Lung (tissue), 12 donors: ENCODE measurements around the gene PTGDS. TPM values are rescaled to one million over a fixed set of nuclear protein-coding genes. Genes with fewer than 3 reads are reported as not detected.

Experiments
- ATAC-seq: fragments of 200-7000 bp; cut with Tn5 transposase; one replicate; pipeline ENCODE4 v1.9.1; 2020; ENCODE audit warnings: moderate number of reproducible peaks; ENCODE audit not compliant: insufficient read depth, low FRiP score
- DNase-seq, 3 donors: peaks; one replicate each; pipeline ENCODE4 v3.0.0-alpha.2; 2013 to 2017
- H3K27ac ChIP-seq, 2 donors: one replicate each; pipeline ENCODE4 v1.5.1; 2013; ENCODE audit warnings: mild to moderate bottlenecking in 2 of 2, moderate library complexity in 2 of 2, control low read depth in 1 of 2, inconsistent platforms in 1 of 2, low read depth in 1 of 2, low read length in 1 of 2
- H3K27me3 ChIP-seq, 3 donors: one replicate each; pipeline ENCODE4 v1.5.1; 2013; ENCODE audit warnings: low read length in 2 of 3; ENCODE audit not compliant: control insufficient read depth in 3 of 3, insufficient read depth in 3 of 3
- H3K36me3 ChIP-seq, 4 donors: one replicate each; pipeline ENCODE4 v1.5.1; 2013; ENCODE audit warnings: low read length in 4 of 4, mild to moderate bottlenecking in 1 of 4, moderate library complexity in 1 of 4; ENCODE audit not compliant: control insufficient read depth in 4 of 4, insufficient read depth in 4 of 4
- H3K4me1 ChIP-seq, 5 donors: one replicate each; pipeline ENCODE4 v1.5.1; 2013; ENCODE audit warnings: low read length in 5 of 5, mild to moderate bottlenecking in 2 of 5, moderate library complexity in 1 of 5; ENCODE audit not compliant: control insufficient read depth in 5 of 5, insufficient read depth in 5 of 5
- H3K4me3 ChIP-seq: one replicate; pipeline ENCODE4 v1.5.1; 2013; ENCODE audit warnings: mild to moderate bottlenecking, control low read depth, moderate library complexity
- H3K9ac ChIP-seq, 2 donors: one replicate each; pipeline ENCODE4 v1.5.1; 2013; ENCODE audit warnings: low read length in 2 of 2, control low read depth in 1 of 2; ENCODE audit not compliant: insufficient read depth in 1 of 2
- H3K9me3 ChIP-seq, 4 donors: one replicate each; pipeline ENCODE4 v1.5.1; 2013; ENCODE audit warnings: low read length in 3 of 4, mild to moderate bottlenecking in 1 of 4, moderate library complexity in 1 of 4; ENCODE audit not compliant: control insufficient read depth in 4 of 4, insufficient read depth in 3 of 4
- WGBS, 2 donors: extraction: QIAGEN DNeasy Blood & Tissue Kit; methylation state at CpG; one replicate each; pipeline ENCODE4 v1.1.7; 2013; 5-methylcytosine and 5-hydroxymethylcytosine counted together
- polyA plus RNA-seq, 2 donors: library from polyadenylated mRNA; stranded (reverse); fragments of 200-250 nt; gene quantifications; one replicate each; pipeline ENCODE4 v1.2.1, GENCODE V29; 2013
- total RNA-seq, 2 donors: library from RNA; depleted of rRNA in 1 of 2; stranded (reverse); fragments of >200 nt in 1 of 2; gene quantifications; one replicate each; pipeline ENCODE4 v1.2.1, GENCODE V29; 2014 to 2021
- TF ChIP-seq, protein P1 (sequence below): IDR thresholded peaks from 2 replicates; pipeline ENCODE4 v1.5.1; 2012; ENCODE audit warnings: mild to moderate bottlenecking; ENCODE audit errors: control extremely low read depth, extremely low read depth
- donor health status: control.
- donor health status: control.
- donor health status: Bipolar disorder and iron deficiency.
- donor health status: healthy.
- donor health status: DM: yes; HTN: yes; CAD: no.

PTGDS gene
- total and polyA plus RNA-seq, 4 donors, result 19.4 to 159 (median 93.7) TPM

- 78 to 81% methylated on average over 4 of the region's 4 CpGs for WGBS, 2 donors
- TF ChIP-seq, protein P1, sequence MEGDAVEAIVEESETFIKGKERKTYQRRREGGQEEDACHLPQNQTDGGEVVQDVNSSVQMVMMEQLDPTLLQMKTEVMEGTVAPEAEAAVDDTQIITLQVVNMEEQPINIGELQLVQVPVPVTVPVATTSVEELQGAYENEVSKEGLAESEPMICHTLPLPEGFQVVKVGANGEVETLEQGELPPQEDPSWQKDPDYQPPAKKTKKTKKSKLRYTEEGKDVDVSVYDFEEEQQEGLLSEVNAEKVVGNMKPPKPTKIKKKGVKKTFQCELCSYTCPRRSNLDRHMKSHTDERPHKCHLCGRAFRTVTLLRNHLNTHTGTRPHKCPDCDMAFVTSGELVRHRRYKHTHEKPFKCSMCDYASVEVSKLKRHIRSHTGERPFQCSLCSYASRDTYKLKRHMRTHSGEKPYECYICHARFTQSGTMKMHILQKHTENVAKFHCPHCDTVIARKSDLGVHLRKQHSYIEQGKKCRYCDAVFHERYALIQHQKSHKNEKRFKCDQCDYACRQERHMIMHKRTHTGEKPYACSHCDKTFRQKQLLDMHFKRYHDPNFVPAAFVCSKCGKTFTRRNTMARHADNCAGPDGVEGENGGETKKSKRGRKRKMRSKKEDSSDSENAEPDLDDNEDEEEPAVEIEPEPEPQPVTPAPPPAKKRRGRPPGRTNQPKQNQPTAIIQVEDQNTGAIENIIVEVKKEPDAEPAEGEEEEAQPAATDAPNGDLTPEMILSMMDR, result no peak
- no peaks in the 10 kb centered on the region for H3K9me3 ChIP-seq
- peaks cover 0 to 3% (median 0%) of the 10 kb centered on the region in 3 donors for H3K27me3 ChIP-seq
- no peak overlapping the region for H3K9ac ChIP-seq
- no peak for DNase-seq
- H3K4me3 ChIP-seq, result no peak overlapping the region
- ATAC-seq, result no peak
- H3K36me3 ChIP-seq, result no peaks in the 10 kb centered on the region
- peaks cover 0 to 15% (median 13%) of the 10 kb centered on the region in 5 donors for H3K4me1 ChIP-seq
- H3K27ac ChIP-seq, result no peak overlapping the region
Observed at GRCh38 chr9:137026828-137027227, 49.5 kb downstream of the PTGDS start.

DNA sequence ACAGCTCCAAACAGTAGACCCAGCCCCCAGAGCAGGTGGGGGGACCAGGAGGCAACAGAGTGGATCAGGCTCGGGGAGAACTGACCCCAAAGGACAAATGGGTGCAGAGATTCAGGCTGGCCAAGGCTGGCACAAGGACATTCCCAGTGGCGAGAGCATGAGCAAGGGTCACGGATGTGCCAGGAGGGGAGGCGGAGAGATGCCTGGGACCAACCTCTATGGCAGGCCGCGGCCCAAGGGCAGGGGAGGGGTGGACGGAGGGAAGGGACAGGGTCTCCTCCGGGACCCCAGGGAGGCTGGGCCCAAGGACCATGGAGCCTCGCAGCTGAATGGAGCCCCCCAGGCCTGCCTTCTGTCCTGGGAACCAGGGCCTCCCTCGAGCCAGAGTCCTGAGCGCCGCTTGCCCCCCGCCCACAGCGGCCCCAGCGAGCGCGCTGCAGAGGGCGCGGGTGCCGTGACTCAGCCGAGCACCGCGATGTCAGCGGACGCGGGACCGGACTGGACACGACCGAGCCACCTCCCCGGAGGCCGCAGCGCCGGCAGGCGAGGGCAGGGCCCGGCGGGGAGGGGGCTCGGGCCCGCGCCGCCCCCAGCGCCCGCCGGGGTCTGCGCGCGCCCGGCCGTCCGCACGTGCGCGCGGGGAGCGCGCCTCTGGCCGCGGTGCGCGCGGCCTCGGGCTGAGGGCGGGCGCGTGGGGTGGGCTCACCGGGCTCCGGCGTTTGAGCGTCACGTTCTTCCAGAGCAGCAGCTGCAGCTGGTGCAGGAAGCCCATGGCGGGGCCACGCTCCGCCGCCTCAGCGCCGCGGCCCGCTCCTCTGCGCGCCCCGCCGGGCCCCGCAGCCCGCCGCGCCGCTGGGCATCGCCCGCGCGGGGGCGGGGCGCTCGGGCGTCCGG lies 50.3 kb downstream of the PTGDS start, which contains the start of gene ABCA2:
Gene ABCA2, minus strand, starts transcription at position 869 of the 894 bp plus-strand sequence. Its CDS starts 97 bp downstream, at position 772.
- peaks cover 0 to 15% (median 13%) of the 10 kb centered on the region in 5 donors for H3K4me1 ChIP-seq
- WGBS, 2 donors, result 4 to 10% methylated on average over 45 to 95 of the region's 95 CpGs
- TF ChIP-seq, protein P1, result no peak
- no peak for DNase-seq
- ATAC-seq, result no peak
- H3K4me3 ChIP-seq, result peak within 1 kb of the TSS; percentile 36
- no peaks in the 10 kb centered on the region for H3K36me3 ChIP-seq
- no peak within 1 kb of the TSS for H3K27ac ChIP-seq
- H3K27me3 ChIP-seq, result peaks cover 0 to 3% (median 0%) of the 10 kb centered on the region in 3 donors
- H3K9ac ChIP-seq, result peak within 1 kb of the TSS in 1 of 2 donors; percentile 28
- no peaks in the 10 kb centered on the region for H3K9me3 ChIP-seq

GRCh38 chr9:137028263-137029057 lies 51.2 kb downstream of the PTGDS start:
- no peaks in the 10 kb centered on the region for H3K36me3 ChIP-seq
- ATAC-seq (no peak), DNase-seq (peak; percentile 52 to 72 (median 63))
- peaks cover 0 to 3% (median 0%) of the 10 kb centered on the region in 3 donors for H3K27me3 ChIP-seq
- 1% methylated on average over 75 to 98 of the region's 98 CpGs for WGBS, 2 donors
- H3K9ac ChIP-seq, result peak overlapping the region in 1 of 2 donors; percentile 28
- TF ChIP-seq, protein P1, result peak; percentile 35
- H3K9me3 ChIP-seq, result no peaks in the 10 kb centered on the region
- H3K4me1 ChIP-seq, result peaks cover 0 to 15% (median 10%) of the 10 kb centered on the region in 5 donors
- no peak overlapping the region for H3K4me3 ChIP-seq
- no peak overlapping the region for H3K27ac ChIP-seq
